ENCODE data around the gene MYB. TPM values are rescaled to one million over a fixed set of nuclear protein-coding genes. Genes with fewer than 3 reads are reported as not detected.

Gene MYB
- total and polyA plus RNA-seq, 2 donors from 2014 or later = 1.3 TPM; not detected in 1

DNA sequence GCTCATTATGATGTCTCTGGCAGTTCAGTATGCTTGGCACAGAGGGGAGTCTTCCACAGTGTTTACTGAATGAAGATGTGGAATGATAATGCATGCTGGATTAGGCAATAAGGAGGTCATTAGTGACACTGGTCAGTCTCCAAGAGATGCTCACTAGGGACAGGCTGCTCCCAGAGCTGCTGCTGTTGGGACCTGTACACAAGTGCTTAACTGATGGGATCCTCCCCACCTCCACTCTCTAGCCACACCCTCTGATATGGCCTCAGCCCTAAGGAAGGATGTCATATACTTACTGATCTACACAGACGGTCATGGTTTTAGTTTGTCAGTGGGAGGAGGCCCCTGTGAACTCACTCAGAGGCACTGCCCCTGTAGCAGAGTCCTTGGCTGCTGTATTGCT lies 73.4 kb downstream of the MYB start:
- Histone ChIP-seq H3K9me3 (ENCODE audit: control insufficient read depth in 2 of 3, insufficient read depth in 1 of 3, low read length in 3 of 3) (no peaks in the 10 kb centered on the region), H3K27me3 (ENCODE audit: control insufficient read depth, insufficient read depth, low read length) (no peaks in the 10 kb centered on the region), H3K9ac (ENCODE audit: low read length in 3 of 3) (no peak overlapping the region), H3K4me3 (ENCODE audit: low read length in 3 of 3) (no peak overlapping the region), H3K36me3 (ENCODE audit: control insufficient read depth in 2 of 3, insufficient read depth in 3 of 3, low read length in 3 of 3) (no peaks in the 10 kb centered on the region), H3K4me1 (ENCODE audit: control insufficient read depth in 2 of 3, insufficient read depth in 2 of 3, low read depth in 1 of 3, low read length in 3 of 3) (no peaks in the 10 kb centered on the region), H3K27ac (ENCODE audit: low read depth in 2 of 2, low read length in 2 of 2) (no peak overlapping the region)
- DNase-seq = no peak
- intact Hi-C loops (cut with DNase I) = no loop called here
- FAIRE-seq = no peak
- no peak for TF ChIP-seq CTCF (IDR thresholded peaks at IDR 0.05; ENCODE audit: borderline replicate concordance, extremely low read depth, insufficient read depth)

DNA sequence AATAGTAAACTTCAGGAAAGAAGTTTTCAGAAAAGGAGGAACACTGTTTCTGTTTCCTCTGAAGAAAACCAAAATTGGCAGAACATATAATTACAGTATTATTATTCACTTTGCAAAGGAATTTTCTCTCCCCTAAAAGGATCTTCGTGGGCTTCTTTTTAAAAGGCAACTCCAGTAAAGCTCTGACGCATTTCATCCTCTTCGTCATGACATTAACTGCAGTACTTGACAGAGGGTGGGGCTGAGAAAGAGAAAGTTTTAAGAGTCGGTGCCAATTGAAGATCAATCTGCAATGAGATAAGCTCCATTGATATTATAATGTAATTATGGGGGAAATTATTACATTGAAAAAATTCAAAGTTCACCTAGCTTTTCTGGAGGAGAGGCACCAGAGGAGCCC lies 75.8 kb downstream of the MYB start:
- no peak for FAIRE-seq
- Histone ChIP-seq H3K36me3 (ENCODE audit: control insufficient read depth in 2 of 3, insufficient read depth in 3 of 3, low read length in 3 of 3) (no peaks in the 10 kb centered on the region), H3K27ac (ENCODE audit: low read depth in 2 of 2, low read length in 2 of 2) (no peak overlapping the region), H3K4me1 (ENCODE audit: control insufficient read depth in 2 of 3, insufficient read depth in 2 of 3, low read depth in 1 of 3, low read length in 3 of 3) (no peaks in the 10 kb centered on the region), H3K9me3 (ENCODE audit: control insufficient read depth in 2 of 3, insufficient read depth in 1 of 3, low read length in 3 of 3) (no peaks in the 10 kb centered on the region), H3K27me3 (ENCODE audit: control insufficient read depth, insufficient read depth, low read length) (no peaks in the 10 kb centered on the region), H3K4me3 (ENCODE audit: low read length in 3 of 3) (no peak overlapping the region), H3K9ac (ENCODE audit: low read length in 3 of 3) (no peak overlapping the region)
- intact Hi-C loops (cut with DNase I) = no loop called here
- TF ChIP-seq CTCF (IDR thresholded peaks at IDR 0.05; ENCODE audit: borderline replicate concordance, extremely low read depth, insufficient read depth) = no peak
- no peak for DNase-seq

DNA sequence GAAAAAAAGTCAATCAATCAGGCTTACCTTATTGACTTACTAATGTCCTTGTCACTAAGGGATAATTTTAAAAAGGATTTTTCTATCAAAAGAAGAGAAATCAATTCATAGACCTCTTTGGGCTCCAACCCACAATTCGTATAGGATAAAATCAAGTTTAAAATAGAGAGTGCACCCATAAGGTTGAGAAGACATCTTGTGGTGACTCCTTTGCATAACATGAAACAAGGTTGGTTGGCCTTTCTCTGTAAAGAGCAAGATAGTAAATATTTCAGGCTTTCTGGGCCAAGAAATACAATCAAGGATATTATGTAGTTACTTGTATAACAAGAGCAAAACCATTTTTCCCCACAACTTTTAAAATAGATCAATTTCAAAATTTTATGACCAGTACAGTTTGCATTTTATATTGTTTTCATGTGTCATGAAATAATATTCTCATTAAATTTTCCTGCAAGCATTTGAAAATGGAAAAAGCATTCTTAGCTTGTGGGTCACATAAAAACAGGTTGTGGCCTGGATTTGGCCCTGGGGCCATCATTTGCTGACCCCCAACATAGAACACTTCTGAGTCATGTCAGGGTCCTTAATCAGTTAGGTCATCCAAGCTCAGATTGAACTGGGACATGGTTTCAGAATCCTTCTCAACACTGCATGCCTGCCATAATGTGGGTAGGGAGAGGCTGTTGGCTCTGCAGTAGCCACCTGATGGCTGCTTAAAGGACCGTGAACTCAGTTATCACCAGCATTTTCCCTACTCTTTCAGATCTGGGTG lies 76.7 kb downstream of the MYB start:
- no peak overlapping the region for H3K9ac ChIP-seq (ENCODE audit: low read length in 3 of 3)
- no peaks in the 10 kb centered on the region for H3K9me3 ChIP-seq (ENCODE audit: control insufficient read depth in 2 of 3, insufficient read depth in 1 of 3, low read length in 3 of 3)
- DNase-seq (no peak), FAIRE-seq (no peak)
- no peak for TF ChIP-seq CTCF (IDR thresholded peaks at IDR 0.05; ENCODE audit: borderline replicate concordance, extremely low read depth, insufficient read depth)
- no peaks in the 10 kb centered on the region for H3K27me3 ChIP-seq (ENCODE audit: control insufficient read depth, insufficient read depth, low read length)
- H3K36me3 ChIP-seq (ENCODE audit: control insufficient read depth in 2 of 3, insufficient read depth in 3 of 3, low read length in 3 of 3) = no peaks in the 10 kb centered on the region
- no peak overlapping the region for H3K4me3 ChIP-seq (ENCODE audit: low read length in 3 of 3)
- no peaks in the 10 kb centered on the region for H3K4me1 ChIP-seq (ENCODE audit: control insufficient read depth in 2 of 3, insufficient read depth in 2 of 3, low read depth in 1 of 3, low read length in 3 of 3)
- H3K27ac ChIP-seq (ENCODE audit: low read depth in 2 of 2, low read length in 2 of 2) = no peak overlapping the region
- intact Hi-C loops (cut with DNase I) = no loop called here

DNA sequence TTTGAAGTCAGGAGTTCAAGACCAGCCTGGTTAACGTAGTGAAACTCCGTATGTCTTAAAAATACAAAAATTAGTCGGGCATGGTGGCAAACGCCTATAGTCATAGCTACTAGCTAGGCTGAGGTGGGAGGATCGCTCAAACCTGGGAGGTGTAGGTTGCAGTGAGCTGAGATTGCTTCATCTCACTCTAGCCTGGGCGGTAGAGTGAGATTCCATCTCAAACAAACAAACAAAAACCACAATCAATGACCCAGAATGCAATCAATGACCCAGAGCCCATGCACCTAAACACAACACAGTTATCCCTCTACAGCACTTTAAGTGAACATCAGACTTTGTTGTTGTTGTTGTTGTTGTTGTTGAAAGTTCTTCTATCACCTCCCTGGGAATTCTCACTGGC lies 77.9 kb downstream of the MYB start:
- FAIRE-seq = no peak
- H3K9ac ChIP-seq (ENCODE audit: low read length in 3 of 3) = no peak overlapping the region
- H3K4me3 ChIP-seq (ENCODE audit: low read length in 3 of 3) = no peak overlapping the region
- DNase-seq = no peak
- H3K27ac ChIP-seq (ENCODE audit: low read depth in 2 of 2, low read length in 2 of 2) = no peak overlapping the region
- no peaks in the 10 kb centered on the region for H3K36me3 ChIP-seq (ENCODE audit: control insufficient read depth in 2 of 3, insufficient read depth in 3 of 3, low read length in 3 of 3)
- intact Hi-C loops (cut with DNase I) = no loop called here
- no peak for TF ChIP-seq CTCF (IDR thresholded peaks at IDR 0.05; ENCODE audit: borderline replicate concordance, extremely low read depth, insufficient read depth)
- no peaks in the 10 kb centered on the region for H3K27me3 ChIP-seq (ENCODE audit: control insufficient read depth, insufficient read depth, low read length)
- H3K9me3 ChIP-seq (ENCODE audit: control insufficient read depth in 2 of 3, insufficient read depth in 1 of 3, low read length in 3 of 3) = no peaks in the 10 kb centered on the region
- no peaks in the 10 kb centered on the region for H3K4me1 ChIP-seq (ENCODE audit: control insufficient read depth in 2 of 3, insufficient read depth in 2 of 3, low read depth in 1 of 3, low read length in 3 of 3)
